Esophagus squamous epithelium (tissue), 4 donors: ENCODE measurements around the gene RCVRN.
"Not testable (repeated sequence)": the region's sequence is repeated elsewhere in the genome, so short reads cannot be mapped to it uniquely, and the experiment has no call there.

Source experiments
- CTCF ChIP-seq, 6 experiments: fragments of 450-650 bp in 4 of 6; fragments of 200-600 bp in 2 of 6; sonication (generic) in 2 of 6; IDR thresholded peaks; one replicate each; pipeline ENCODE4 v1.5.1; 2016 to 2019; ENCODE audit warnings: antibody characterized with exemption in 6 of 6, mild to moderate bottlenecking in 4 of 6, moderate library complexity in 4 of 6
- POLR2A ChIP-seq, 4 donors: fragments of 450-650 bp; IDR thresholded peaks; one replicate each; pipeline ENCODE4 v1.6.1; 2017; ENCODE audit warnings: antibody characterized with exemption in 4 of 4, mild to moderate bottlenecking in 4 of 4, moderate library complexity in 3 of 4

- not testable (repeated sequence) for TF ChIP-seq POLR2A, CTCF (IDR thresholded peaks at IDR 0.05)
Measured at GRCh38 chr17:9921216-9921615, 16.1 kb upstream of the RCVRN start.
